Upper lobe of right lung (tissue), 1 donor: Measurements from ENCODE around the gene RBBP8NL. TPM values are rescaled to one million over a fixed set of nuclear protein-coding genes. Genes with fewer than 3 reads are reported as not detected.

Source experiments
- ATAC-seq: fragments of 200-7000 bp; cut with Tn5 transposase; one replicate; pipeline ENCODE4 v1.9.1; 2020; ENCODE audit warnings: mild to moderate bottlenecking, moderate library complexity
- DNase-seq: peaks from one replicate; pipeline ENCODE4 v3.0.0-alpha.2; 2020
- H3K27ac ChIP-seq: fragments of 200-600 bp; one replicate; pipeline ENCODE4 v1.8.0; 2022
- H3K27me3 ChIP-seq: fragments of 200-600 bp; one replicate; pipeline ENCODE4 v1.8.0; 2022; ENCODE audit warnings: mild to moderate bottlenecking
- H3K36me3 ChIP-seq: fragments of 200-600 bp; one replicate; pipeline ENCODE4 v1.8.0; 2022
- H3K4me1 ChIP-seq: fragments of 200-600 bp; one replicate; pipeline ENCODE4 v1.8.0; 2022
- H3K4me3 ChIP-seq: fragments of 200-600 bp; one replicate; pipeline ENCODE4 v1.8.0; 2022; ENCODE audit warnings: mild to moderate bottlenecking
- H3K9me3 ChIP-seq: fragments of 200-600 bp; one replicate; pipeline ENCODE4 v1.8.0; 2022
- CTCF ChIP-seq: fragments of 200-600 bp; IDR thresholded peaks from one replicate; pipeline ENCODE4 v1.8.0; 2022; ENCODE audit warnings: antibody characterized with exemption
- intact Hi-C: fragments of 100-400 bp; cut with DNase I; formaldehyde crosslinking; loops from one replicate; pipeline ENCODE4 v1.11.0; 2022
- total RNA-seq: library from RNA; stranded (reverse); fragmentation: NEBNext Ultra II Directional; extraction: Animal tissue kit (Norgen Biotek cat#: 25700); gene quantifications from one replicate; pipeline ENCODE4 v1.2.1, GENCODE V29; 2021
- donor health status: DM: no; HTN: yes; CAD: no; lungs with severe emphysema.

RBBP8NL gene
- total RNA-seq, 1 donor from 2014 or later: 0.64 TPM

GRCh38 chr20:62446481-62446880 lies 19.1 kb upstream of the RBBP8NL start:
- Histone ChIP-seq H3K9me3 (no peaks in the 10 kb centered on the region), H3K36me3 (no peaks in the 10 kb centered on the region), H3K27me3 (peaks cover 10% of the 10 kb centered on the region), H3K4me1 (no peaks in the 10 kb centered on the region), H3K4me3 (no peak overlapping the region), H3K27ac (no peak overlapping the region)
- intact Hi-C loops: no loop called here
- ATAC-seq (no peak), DNase-seq (no peak)
- TF ChIP-seq CTCF: no peak

GRCh38 chr20:62445553-62446340 lies 18.4 kb upstream of the RBBP8NL start:
- ATAC-seq: no peak
- intact Hi-C loops: no loop called here
- Histone ChIP-seq H3K27me3 (peaks cover 10% of the 10 kb centered on the region), H3K9me3 (no peaks in the 10 kb centered on the region), H3K4me1 (no peaks in the 10 kb centered on the region), H3K4me3 (no peak overlapping the region), H3K27ac (no peak overlapping the region), H3K36me3 (no peaks in the 10 kb centered on the region)
- no peak for TF ChIP-seq CTCF
- DNase-seq: no peak

GRCh38 chr20:62444286-62444685 lies 16.9 kb upstream of the RBBP8NL start:
- Histone ChIP-seq H3K9me3 (no peaks in the 10 kb centered on the region), H3K27ac (no peak overlapping the region), H3K4me1 (no peaks in the 10 kb centered on the region), H3K36me3 (no peaks in the 10 kb centered on the region), H3K4me3 (no peak overlapping the region), H3K27me3 (no peaks in the 10 kb centered on the region)
- no peak for TF ChIP-seq CTCF
- intact Hi-C loops: no loop called here
- no peak for ATAC-seq
- no peak for DNase-seq

- Histone ChIP-seq H3K4me1 (no peaks in the 10 kb centered on the region), H3K9me3 (no peaks in the 10 kb centered on the region), H3K27me3 (no peaks in the 10 kb centered on the region), H3K27ac (no peak overlapping the region), H3K4me3 (no peak overlapping the region), H3K36me3 (no peaks in the 10 kb centered on the region)
- no peak for DNase-seq
- intact Hi-C loops: no loop called here
- ATAC-seq: no peak
- no peak for TF ChIP-seq CTCF
Measured at GRCh38 chr20:62441987-62442539, 14.7 kb upstream of the RBBP8NL start.

GRCh38 chr20:62439218-62439617 lies 11.9 kb upstream of the RBBP8NL start:
- no peak overlapping the region for H3K27ac ChIP-seq
- no peak for TF ChIP-seq CTCF
- H3K9me3 ChIP-seq: no peaks in the 10 kb centered on the region
- DNase-seq (no peak), ATAC-seq (no peak)
- H3K4me1 ChIP-seq: no peaks in the 10 kb centered on the region
- no peak overlapping the region for H3K4me3 ChIP-seq
- intact Hi-C loops: no loop called here
- H3K27me3 ChIP-seq: no peaks in the 10 kb centered on the region
- no peaks in the 10 kb centered on the region for H3K36me3 ChIP-seq
